Mesothelial cell of epicardium (in vitro differentiated cells): ENCODE measurements around the gene CNGA3. TPM values are rescaled to one million over a fixed set of nuclear protein-coding genes. Genes with fewer than 3 reads are reported as not detected.

Experiments
- DNase-seq, 2 experiments: peaks; one replicate each; pipeline ENCODE4 v3.0.0; 2021; ENCODE audit warnings: low spot score in 2 of 2; ENCODE audit not compliant: unreplicated experiment in 2 of 2
- H3K27ac Mint-ChIP-seq: 2 replicates; pipeline ENCODE4 v1.8.0; 2021; ENCODE audit warnings: mixed read lengths
- H3K27me3 Mint-ChIP-seq: 2 replicates; pipeline ENCODE4 v1.8.0; 2021; ENCODE audit warnings: low read depth, mixed read lengths
- H3K36me3 Mint-ChIP-seq: 2 replicates; pipeline ENCODE4 v1.8.0; 2021; ENCODE audit warnings: mixed read lengths
- H3K4me1 Mint-ChIP-seq: 2 replicates; pipeline ENCODE4 v1.8.0; 2021; ENCODE audit warnings: mixed read lengths
- H3K4me3 Mint-ChIP-seq: 2 replicates; pipeline ENCODE4 v1.8.0; 2021; ENCODE audit warnings: mild to moderate bottlenecking, moderate library complexity, mixed read lengths
- H3K9me3 Mint-ChIP-seq: 2 replicates; pipeline ENCODE4 v1.8.0; 2021; ENCODE audit warnings: mixed read lengths
- total RNA-seq: library from RNA; stranded (reverse); gene quantifications from 3 replicates; pipeline ENCODE4 v1.2.1, GENCODE V29; 2021
- TF ChIP-seq, protein P1 (sequence below): fragments of 200-600 bp; sonication (generic); IDR thresholded peaks from one replicate; pipeline ENCODE4 v1.5.0; 2021; ENCODE audit warnings: antibody characterized with exemption; ENCODE audit not compliant: unreplicated experiment

CNGA3 gene
- total RNA-seq, 1 donor from 2014 or later: not detected

DNA sequence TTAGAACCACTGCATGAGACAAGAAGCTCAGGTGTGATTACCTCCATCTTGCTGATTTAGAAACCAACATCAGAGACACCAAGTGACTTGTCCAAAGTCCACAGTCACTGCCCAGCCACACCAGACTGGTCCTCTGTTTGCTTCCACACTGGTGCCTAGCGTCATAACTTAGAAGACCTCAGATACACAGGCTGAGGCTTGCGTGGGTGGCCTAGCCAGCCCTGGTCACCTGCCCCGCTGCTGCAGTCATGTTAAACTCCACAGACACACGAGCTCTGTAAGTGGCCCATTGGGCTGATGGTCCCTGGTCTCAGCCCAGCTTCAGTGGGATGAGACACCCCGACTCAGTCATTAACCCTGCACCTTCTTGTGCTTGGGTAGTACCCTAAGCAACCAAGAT, 47.1 kb downstream of the CNGA3 start:
- H3K27ac Mint-ChIP-seq: no peak overlapping the region
- no peak overlapping the region for H3K4me3 Mint-ChIP-seq
- no peaks in the 10 kb centered on the region for H3K9me3 Mint-ChIP-seq
- TF ChIP-seq, protein P1, sequence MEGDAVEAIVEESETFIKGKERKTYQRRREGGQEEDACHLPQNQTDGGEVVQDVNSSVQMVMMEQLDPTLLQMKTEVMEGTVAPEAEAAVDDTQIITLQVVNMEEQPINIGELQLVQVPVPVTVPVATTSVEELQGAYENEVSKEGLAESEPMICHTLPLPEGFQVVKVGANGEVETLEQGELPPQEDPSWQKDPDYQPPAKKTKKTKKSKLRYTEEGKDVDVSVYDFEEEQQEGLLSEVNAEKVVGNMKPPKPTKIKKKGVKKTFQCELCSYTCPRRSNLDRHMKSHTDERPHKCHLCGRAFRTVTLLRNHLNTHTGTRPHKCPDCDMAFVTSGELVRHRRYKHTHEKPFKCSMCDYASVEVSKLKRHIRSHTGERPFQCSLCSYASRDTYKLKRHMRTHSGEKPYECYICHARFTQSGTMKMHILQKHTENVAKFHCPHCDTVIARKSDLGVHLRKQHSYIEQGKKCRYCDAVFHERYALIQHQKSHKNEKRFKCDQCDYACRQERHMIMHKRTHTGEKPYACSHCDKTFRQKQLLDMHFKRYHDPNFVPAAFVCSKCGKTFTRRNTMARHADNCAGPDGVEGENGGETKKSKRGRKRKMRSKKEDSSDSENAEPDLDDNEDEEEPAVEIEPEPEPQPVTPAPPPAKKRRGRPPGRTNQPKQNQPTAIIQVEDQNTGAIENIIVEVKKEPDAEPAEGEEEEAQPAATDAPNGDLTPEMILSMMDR: no peak
- H3K4me1 Mint-ChIP-seq: no peaks in the 10 kb centered on the region
- no peaks in the 10 kb centered on the region for H3K36me3 Mint-ChIP-seq
- DNase-seq: no peak
- peaks cover 13% of the 10 kb centered on the region for H3K27me3 Mint-ChIP-seq

DNA sequence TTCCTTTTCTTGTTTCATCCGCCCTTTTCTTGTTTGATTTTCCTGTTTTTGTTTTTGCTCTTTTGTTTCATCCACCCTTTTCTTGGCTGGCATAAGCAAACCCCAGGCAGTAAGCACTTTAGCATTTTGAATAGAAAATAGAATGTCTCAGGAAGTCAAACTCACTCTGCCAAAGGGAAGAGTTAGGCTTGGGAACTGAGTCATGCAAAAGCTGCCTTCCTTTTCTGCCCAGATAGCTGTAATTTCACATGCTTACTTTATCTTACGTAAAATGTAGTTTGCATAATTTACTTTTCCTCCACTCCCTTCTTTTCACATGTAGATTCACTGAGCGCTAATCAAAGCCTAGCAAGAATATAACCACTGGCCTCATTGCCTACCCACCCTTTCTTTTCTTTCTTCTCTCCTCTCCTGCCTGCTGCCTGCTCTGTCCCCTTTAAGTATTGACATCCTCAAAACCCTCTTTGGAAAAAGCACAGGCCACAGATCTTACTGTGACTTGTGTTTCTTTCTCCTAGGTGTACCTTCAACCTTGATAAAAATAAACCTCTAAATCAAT, 48.4 kb downstream of the CNGA3 start:
- no peak overlapping the region for H3K27ac Mint-ChIP-seq
- H3K4me1 Mint-ChIP-seq: no peaks in the 10 kb centered on the region
- H3K4me3 Mint-ChIP-seq: no peak overlapping the region
- DNase-seq: no peak
- peaks cover 25% of the 10 kb centered on the region for H3K27me3 Mint-ChIP-seq
- TF ChIP-seq, protein P1: no peak
- no peaks in the 10 kb centered on the region for H3K9me3 Mint-ChIP-seq
- no peaks in the 10 kb centered on the region for H3K36me3 Mint-ChIP-seq

DNA sequence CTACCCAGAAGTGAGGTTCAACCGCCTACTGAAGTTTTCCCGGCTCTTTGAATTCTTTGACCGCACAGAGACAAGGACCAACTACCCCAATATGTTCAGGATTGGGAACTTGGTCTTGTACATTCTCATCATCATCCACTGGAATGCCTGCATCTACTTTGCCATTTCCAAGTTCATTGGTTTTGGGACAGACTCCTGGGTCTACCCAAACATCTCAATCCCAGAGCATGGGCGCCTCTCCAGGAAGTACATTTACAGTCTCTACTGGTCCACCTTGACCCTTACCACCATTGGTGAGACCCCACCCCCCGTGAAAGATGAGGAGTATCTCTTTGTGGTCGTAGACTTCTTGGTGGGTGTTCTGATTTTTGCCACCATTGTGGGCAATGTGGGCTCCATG, 49.7 kb downstream of the CNGA3 start:
- TF ChIP-seq, protein P1: no peak
- Mint-ChIP-seq H3K9me3 (no peaks in the 10 kb centered on the region), H3K27me3 (peaks cover 32% of the 10 kb centered on the region), H3K36me3 (no peaks in the 10 kb centered on the region), H3K4me3 (no peak overlapping the region), H3K27ac (no peak overlapping the region), H3K4me1 (no peaks in the 10 kb centered on the region)
- no peak for DNase-seq

DNA sequence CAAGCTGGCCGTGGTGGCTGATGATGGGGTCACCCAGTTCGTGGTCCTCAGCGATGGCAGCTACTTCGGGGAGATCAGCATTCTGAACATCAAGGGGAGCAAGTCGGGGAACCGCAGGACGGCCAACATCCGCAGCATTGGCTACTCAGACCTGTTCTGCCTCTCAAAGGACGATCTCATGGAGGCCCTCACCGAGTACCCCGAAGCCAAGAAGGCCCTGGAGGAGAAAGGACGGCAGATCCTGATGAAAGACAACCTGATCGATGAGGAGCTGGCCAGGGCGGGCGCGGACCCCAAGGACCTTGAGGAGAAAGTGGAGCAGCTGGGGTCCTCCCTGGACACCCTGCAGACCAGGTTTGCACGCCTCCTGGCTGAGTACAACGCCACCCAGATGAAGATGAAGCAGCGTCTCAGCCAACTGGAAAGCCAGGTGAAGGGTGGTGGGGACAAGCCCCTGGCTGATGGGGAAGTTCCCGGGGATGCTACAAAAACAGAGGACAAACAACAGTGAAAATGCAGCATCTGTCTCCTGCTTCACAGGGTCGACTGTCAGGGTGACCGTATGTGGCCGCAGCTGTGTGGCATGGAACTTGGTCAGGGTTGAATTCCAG, 50.6 kb downstream of the CNGA3 start:
- no peaks in the 10 kb centered on the region for H3K4me1 Mint-ChIP-seq
- H3K4me3 Mint-ChIP-seq: no peak overlapping the region
- H3K9me3 Mint-ChIP-seq: no peaks in the 10 kb centered on the region
- H3K27ac Mint-ChIP-seq: no peak overlapping the region
- H3K27me3 Mint-ChIP-seq: peaks cover 41% of the 10 kb centered on the region
- TF ChIP-seq, protein P1: no peak
- DNase-seq: no peak
- H3K36me3 Mint-ChIP-seq: no peaks in the 10 kb centered on the region

DNA sequence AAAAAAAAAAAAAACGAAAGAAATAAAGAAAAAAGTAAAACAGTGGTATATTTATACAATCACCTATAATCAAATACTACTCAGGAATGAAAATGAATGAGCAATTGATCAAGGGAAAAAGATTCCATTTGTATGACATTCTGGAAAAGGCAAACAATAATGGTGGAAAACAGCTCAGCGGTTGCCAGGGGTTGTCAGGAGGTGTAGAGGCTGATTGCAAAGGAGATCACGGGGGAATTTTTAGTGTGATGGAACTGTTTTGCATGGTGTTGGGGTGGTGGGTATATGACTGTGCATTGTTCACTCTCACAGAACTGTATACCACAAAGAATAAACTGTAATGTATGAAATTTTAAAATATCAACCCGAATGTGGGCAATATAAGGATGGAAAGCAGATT, 52.9 kb downstream of the CNGA3 start:
- DNase-seq: no peak
- no peaks in the 10 kb centered on the region for H3K36me3 Mint-ChIP-seq
- H3K27me3 Mint-ChIP-seq: peaks cover 55% of the 10 kb centered on the region
- TF ChIP-seq, protein P1: no peak
- H3K4me1 Mint-ChIP-seq: no peaks in the 10 kb centered on the region
- no peaks in the 10 kb centered on the region for H3K9me3 Mint-ChIP-seq
- H3K4me3 Mint-ChIP-seq: no peak overlapping the region
- no peak overlapping the region for H3K27ac Mint-ChIP-seq
